DLD1 (cell line): ENCODE results near the gene GSKIP.
"Not testable (repeated sequence)": the region's sequence is repeated elsewhere in the genome, so short reads cannot be mapped to it uniquely, and the experiment has no call there.

ENCODE experiments used
- in situ Hi-C: cut with HindIII; loops from 2 replicates; pipeline ENCODE4 v1.10.0; 2017; ENCODE audit warnings: low sequenced_read_pairs

The GSKIP gene, protein sequence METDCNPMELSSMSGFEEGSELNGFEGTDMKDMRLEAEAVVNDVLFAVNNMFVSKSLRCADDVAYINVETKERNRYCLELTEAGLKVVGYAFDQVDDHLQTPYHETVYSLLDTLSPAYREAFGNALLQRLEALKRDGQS

DNA sequence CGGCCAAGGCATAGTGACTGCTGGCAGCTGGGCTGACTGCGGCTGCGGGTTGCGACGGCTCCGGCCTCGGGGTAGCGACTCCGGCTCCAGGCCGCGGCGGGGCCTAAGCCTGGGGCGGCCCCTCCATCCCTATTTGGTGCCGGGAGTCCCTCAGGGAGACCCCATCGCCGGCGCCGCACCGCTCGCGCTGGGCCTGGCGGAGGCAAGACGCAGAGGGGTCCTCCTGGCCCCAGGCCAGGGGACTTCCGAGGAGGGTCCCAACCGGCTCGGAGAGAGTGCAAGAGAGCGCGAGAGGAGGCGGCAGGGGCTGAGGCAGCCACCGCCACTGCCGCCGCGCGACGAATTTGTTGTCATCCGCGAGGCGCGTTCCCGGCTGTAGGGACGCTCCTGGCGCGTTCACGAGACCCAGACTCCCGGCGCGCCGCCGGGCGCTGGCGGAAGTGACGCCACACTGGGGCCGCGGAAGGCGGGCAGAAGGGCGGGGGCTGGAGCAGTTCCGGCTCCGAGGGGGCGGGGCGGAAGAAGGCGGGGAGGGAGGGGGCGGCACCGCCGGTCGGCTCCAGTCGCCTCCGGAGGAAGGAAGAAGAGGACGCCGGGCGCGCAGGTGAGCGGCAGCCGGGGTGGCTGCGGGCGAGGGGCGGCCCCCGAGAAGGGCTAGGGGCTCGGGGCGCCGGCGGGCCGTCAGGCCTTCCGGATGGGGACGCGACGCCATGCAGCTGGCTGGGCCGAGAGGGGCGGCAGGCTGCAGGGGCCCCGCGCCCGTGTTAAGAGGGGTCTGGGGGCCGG lies at the start of gene GSKIP, which contains the start of gene ATG2B:
Gene GSKIP, plus strand, starts transcription at position 562 of the 786 bp plus-strand sequence. CDS start 18,722 bp downstream, outside the sequence.
Gene ATG2B, minus strand, starts transcription at position 377 of the 786 bp plus-strand sequence. Its CDS starts 365 bp downstream, at position 12.
- in situ Hi-C loops, result no loop called here

- in situ Hi-C loops, result no loop called here
Observed at GRCh38 chr14:96316087-96316486, 47.2 kb upstream of the GSKIP start.

DNA sequence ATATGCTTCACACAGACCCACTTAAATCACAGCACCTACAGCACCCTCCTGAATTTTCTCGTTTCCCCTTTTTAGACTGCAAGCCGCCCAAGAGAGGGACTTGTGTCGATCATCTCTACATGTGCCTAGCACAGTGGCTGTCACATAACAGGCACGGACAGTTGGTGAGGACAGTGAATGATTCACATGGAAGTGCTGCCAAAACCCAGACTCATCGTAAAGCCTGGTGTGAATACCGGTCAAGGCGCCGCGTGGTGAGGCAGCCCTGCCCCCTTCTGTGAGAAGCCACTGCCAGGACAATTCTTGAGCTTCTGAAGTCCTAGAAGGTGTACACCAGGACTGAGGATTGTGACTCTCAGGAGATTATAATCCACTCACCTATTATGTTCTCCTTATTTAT lies 44.5 kb upstream of the GSKIP start:
- in situ Hi-C loops, result no loop called here

GRCh38 chr14:96320605-96321004 lies 42.7 kb upstream of the GSKIP start:
- in situ Hi-C loops, result no loop called here

- in situ Hi-C loops, result no loop called here
Observed at GRCh38 chr14:96324219-96324618, 39.1 kb upstream of the GSKIP start.

GRCh38 chr14:96338551-96338950 lies 24.8 kb upstream of the GSKIP start:
- in situ Hi-C loops, result no loop called here

GRCh38 chr14:96341323-96341722 lies 22.0 kb upstream of the GSKIP start:
- in situ Hi-C loops, result no loop called here

- in situ Hi-C loops, result no loop called here
Observed at GRCh38 chr14:96345669-96346068, 17.7 kb upstream of the GSKIP start.

DNA sequence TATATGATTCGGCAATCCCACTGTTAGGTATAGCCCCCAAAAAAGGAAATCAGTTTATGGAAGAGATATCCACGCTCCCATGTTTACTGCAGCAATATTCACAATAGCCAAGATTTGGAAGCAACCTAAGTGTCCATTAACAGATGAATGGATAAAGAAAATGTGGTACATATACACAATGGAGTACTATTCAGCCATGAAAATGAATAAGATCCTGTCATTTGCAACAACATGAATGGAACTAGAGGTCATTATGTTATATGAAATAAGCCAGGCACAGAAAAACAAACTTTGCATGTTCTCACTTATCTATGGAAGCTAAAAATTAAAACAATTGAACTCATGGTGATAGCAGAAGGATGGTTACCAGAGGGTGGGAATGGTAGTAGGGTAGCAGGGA lies 15.4 kb upstream of the GSKIP start:
- in situ Hi-C loops, result not testable (repeated sequence)

GRCh38 chr14:96349286-96350075 lies 13.8 kb upstream of the GSKIP start:
- in situ Hi-C loops, result no loop called here

- in situ Hi-C loops, result no loop called here
Observed at GRCh38 chr14:96351986-96352385, 11.3 kb upstream of the GSKIP start.

DNA sequence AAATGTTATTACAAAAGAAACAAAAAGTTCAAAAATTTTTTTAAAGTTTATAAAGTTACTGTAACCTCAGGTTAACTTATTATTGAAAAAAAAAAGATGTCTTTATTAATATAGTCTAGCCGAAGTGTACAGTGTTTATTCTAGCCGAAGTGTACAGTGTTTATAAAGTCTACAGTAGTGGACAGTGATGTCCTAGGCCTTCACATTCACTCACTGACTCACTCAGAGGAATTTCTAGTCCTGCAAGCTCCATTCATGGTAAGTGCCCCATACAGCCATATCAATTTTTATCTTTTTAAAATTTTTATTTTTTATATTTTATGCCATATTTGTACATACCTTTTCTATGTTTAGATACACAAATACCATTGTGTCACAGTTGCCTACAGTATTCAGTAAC lies 10.6 kb upstream of the GSKIP start:
- in situ Hi-C loops, result no loop called here

GRCh38 chr14:96354246-96354645 lies 9.1 kb upstream of the GSKIP start:
- in situ Hi-C loops, result no loop called here

GRCh38 chr14:96357216-96357615 lies 6.1 kb upstream of the GSKIP start:
- in situ Hi-C loops, result no loop called here

DNA sequence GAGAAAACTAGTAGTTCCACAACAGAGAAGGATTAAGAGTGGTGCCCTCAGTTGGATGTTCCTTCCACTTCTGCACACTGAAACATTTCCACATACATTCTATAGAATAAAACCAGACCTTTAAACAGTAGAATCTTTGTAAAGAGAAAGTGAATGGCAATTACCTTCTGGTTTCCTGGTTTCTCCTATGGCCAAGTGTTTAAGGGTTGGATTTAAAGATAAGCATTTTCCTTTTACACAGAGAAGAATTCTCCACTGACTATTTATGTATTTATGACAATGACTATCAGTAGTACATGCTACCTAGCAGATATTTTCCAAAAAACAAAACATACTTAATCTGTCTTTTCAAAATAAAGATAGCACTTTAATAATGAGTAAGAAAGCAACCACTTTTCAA lies 3.4 kb upstream of the GSKIP start:
- in situ Hi-C loops, result no loop called here

- in situ Hi-C loops, result no loop called here
Observed at GRCh38 chr14:96362071-96362964, 1.0 kb upstream of the GSKIP start.

- in situ Hi-C loops, result no loop called here
Observed at GRCh38 chr14:96363751-96364336, 518 bp downstream of the GSKIP start.

DNA sequence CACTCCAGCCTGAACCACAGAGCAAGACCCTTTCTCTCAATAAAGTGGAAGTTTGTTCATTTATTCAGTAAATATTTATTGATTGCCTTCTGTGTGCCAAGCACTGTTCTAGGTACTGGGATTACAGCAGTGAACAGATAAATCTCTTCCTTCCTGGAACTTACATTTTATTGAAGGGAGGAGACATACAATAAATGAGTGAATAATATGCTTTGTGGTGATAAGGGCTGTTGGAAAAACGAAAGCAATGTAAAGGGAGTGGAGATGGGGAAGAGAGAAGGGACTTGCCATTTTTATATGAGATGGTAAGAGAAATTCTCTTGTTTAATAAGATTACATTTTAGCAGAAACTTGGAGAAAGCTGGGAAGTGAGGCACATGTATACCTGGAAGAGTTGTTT lies 1.6 kb downstream of the GSKIP start:
- in situ Hi-C loops, result no loop called here

GRCh38 chr14:96368534-96368933 lies 5.2 kb downstream of the GSKIP start:
- in situ Hi-C loops, result no loop called here

GRCh38 chr14:96370528-96370927 lies 7.2 kb downstream of the GSKIP start:
- in situ Hi-C loops, result no loop called here
